Activated CD4-positive, alpha-beta T cell treated with anti-CD3 and anti-CD28 coated beads, Interleukin-2, Interleukin-6, amounts not matched to agents 100 ng/mL and 50 ng/mL, durations not matched to agents 16 hours and 8 hours (primary cell): ENCODE data around the gene ZNF219.

Source experiments
- DNase-seq: peaks from one replicate; pipeline ENCODE4 v3.0.0-alpha.2; 2020

ZNF219 gene

GRCh38 chr14:21101802-21102413 is 3.5 kb upstream of the ZNF219 start:
- DNase-seq, result peak; percentile 38

DNA sequence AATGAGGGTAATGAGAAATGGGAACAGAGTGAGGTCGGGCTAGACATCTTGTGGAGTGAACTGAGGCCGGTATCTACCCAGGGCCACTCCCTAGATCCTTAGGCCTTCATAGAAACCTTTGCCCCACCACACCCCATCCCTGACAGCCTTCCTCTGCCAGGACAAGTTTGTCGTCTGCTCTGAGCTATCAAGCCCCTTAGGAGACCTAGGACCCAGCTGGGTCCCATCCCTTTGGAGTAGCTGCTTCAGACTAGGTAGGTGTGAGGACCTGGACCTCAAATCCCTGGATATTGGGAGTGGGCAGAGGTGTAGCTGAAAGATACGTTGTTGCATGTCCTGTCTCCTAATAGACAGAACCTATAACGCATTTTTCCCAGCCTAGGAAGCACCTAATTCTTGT is 2.5 kb upstream of the ZNF219 start, which contains the start of gene TMEM253:
Gene TMEM253 (plus strand): TSS at position 136 of the 400 bp plus-strand sequence. CDS start 278 bp downstream, outside the sequence.
- DNase-seq, result no peak

DNA sequence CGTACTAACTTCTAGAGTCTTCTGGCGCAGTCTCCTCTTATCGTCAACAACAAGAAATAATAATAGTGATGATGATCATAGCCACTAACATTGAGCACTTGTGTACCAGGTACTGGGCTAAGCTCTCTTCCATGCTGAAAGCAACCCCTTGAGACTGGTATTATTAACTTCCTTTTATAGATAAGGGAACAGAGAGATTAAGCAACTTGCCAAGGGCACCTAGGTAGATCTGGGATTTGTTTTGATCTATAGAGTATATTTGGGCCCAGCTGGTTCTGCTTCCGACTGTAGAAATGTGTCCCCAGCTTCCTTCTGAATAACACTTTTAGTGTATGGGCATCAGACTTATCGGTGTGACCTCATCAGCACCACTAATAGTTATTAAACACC is 1.1 kb upstream of the ZNF219 start:
- DNase-seq, result no peak

GRCh38 chr14:21098892-21099595 is 589 bp upstream of the ZNF219 start:
- no peak for DNase-seq

DNA sequence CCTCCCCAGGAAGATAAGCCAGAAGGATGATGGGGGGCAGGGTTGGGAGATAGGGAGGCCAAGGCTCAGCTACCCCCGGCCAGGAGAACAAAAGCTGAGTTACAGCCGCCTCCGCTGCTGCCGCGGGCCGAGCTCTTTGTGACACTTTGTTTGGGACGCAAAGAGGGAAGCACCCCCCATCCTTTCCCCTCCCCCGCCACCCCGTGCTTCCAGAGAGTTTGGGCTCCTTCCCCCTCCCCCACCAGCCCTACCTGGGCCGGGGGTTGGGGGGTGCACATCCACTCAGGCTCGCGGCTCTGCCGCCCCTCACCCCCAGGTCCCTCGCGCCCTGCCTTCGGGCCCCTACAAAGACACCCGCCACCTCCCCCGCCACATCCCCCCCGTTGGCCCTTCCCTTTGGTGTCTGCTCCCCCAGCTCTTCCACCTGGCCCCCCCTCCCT is 799 bp downstream of the ZNF219 start:
- DNase-seq, result no peak

DNA sequence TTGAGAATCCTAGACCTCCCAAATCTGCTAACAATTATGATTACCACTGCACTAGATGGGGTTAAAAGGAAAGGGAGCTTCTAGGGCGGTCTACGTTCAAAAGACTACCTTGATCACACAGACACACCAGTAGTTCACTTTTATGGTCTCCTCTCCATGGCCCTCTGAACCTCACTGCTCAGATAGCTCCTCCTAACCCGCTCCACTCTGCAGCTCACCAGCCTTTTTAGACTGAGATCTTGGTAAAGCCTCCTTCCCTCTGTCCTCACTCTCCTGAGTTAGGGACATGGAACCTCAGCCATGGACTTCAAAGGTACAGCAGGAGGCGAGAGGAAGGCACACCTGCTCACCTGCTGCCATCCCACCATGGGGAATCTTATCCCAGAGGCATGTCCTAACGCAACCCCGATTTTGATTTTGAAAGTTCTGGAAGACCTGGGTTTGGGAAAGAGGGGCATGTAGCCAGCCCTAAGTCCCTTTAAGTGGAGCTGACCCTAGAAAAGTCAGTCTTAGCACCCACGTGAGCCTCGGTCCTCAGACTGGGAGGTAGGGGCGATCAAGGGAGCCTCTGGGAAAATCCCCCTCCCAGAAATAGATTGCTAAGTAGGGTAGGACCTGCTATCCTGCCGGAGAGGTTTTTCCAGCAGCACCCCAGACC is 1.3 kb downstream of the ZNF219 start:
- DNase-seq, result no peak

GRCh38 chr14:21096438-21096837 is 2.0 kb downstream of the ZNF219 start:
- DNase-seq, result no peak

- no peak for DNase-seq
Measured at GRCh38 chr14:21095430-21096205, 2.8 kb downstream of the ZNF219 start.

- DNase-seq, result no peak
Measured at GRCh38 chr14:21093769-21094681, 4.4 kb downstream of the ZNF219 start.

DNA sequence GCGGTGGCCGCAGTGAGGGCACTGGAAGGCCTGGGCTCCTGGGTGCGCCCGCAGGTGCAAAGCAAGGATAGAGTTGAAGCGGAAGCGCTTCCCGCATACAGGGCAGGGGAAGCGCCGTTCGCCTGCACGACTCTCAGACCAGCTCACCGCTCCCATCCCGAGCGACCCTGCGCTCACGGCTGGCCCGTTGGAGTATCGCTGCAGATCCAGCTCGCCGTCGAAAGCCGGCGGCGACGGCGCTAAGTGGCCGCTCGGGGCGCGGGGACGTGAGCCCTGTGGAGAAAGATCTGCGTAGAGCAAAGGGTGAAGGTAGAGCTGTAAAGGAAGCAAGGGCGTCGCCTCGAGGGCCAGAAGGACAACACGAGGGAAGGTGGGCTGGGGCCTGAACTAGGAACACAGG is 5.4 kb downstream of the ZNF219 start:
- DNase-seq, result no peak

DNA sequence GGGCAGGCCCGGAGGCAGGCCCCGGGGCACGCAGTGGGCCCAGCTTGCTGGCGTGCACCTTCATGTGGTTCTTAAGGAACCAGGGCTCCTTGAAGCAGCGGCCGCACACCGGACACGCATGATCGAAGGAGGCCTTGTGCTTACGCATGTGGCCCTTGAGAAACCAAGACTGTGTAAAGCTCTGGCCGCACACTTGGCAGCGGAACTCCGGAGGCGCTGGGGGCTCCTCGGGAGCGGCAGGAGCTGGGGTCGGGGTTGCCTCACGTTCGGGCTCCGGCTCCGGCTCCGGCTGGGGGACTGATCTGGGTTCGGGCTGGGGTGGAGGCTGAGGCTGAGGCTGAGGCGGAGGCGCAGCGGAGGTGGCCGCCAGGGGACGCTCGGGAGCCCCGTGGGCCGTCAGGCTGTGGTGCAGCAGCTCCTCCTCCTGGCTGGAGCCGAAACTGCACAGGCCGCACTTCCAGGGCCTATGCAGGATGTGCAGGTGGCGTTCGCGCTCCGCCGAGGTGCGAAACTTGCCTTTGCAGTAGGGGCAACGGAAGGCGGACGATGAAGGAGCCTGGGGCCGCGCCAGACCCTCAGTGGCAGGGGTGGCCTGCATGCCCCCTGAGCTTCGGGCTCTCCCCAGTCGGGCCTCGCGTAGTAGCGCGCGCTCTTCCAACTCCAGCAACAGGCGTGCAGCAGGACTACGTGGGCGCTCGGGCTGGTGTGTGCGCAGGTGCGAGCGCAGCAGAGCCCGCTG is 6.0 kb downstream of the ZNF219 start:
- DNase-seq, result peak; percentile 94

GRCh38 chr14:21091821-21092272 is 6.6 kb downstream of the ZNF219 start:
- DNase-seq, result no peak

GRCh38 chr14:21090940-21091663 is 7.4 kb downstream of the ZNF219 start:
- DNase-seq, result no peak

- DNase-seq, result peak; percentile 28
Measured at GRCh38 chr14:21090194-21090939, 8.1 kb downstream of the ZNF219 start.

GRCh38 chr14:21089877-21090193 is 8.6 kb downstream of the ZNF219 start:
- no peak for DNase-seq

GRCh38 chr14:21089271-21089670 is 9.2 kb downstream of the ZNF219 start:
- DNase-seq, result no peak

- no peak for DNase-seq
Measured at GRCh38 chr14:21088687-21089086, 9.8 kb downstream of the ZNF219 start.

- peak; percentile 76 for DNase-seq
Measured at GRCh38 chr14:21087294-21088091, 11.0 kb downstream of the ZNF219 start.

GRCh38 chr14:21086908-21087293 is 11.6 kb downstream of the ZNF219 start:
- no peak for DNase-seq
